Activated CD8-positive, alpha-beta T cell treated with anti-CD3 and anti-CD28 coated beads for 36 hours (primary cell): ENCODE data around the gene RPL37. TPM values are rescaled to one million over a fixed set of nuclear protein-coding genes. Genes with fewer than 3 reads are reported as not detected.
A peak's percentile ranks its signal among the peaks of the same experiment; 100 is the strongest.

Experiments
- ATAC-seq: fragments of 200-7000 bp; cut with Tn5 transposase; one replicate; pipeline ENCODE4 v1.10.0; 2021; ENCODE audit warnings: mild to moderate bottlenecking, moderate library complexity
- CTCF ChIA-PET: fragments of 350-600 bp; sonication (Branson Sonifier 250); formaldehyde crosslinking; loops from one replicate; lab custom pipeline; 2021; ENCODE audit warnings: antibody characterized with exemption; lab: Charles Lee
- POLR2A ChIA-PET: fragments of 350-600 bp; sonication (Branson Sonifier 250); formaldehyde crosslinking; loops from one replicate; lab custom pipeline; 2021; ENCODE audit warnings: antibody characterized with exemption; lab: Charles Lee
- DNase-seq: peaks from one replicate; pipeline ENCODE4 v3.0.0-alpha.2; 2020
- H3K27ac Mint-ChIP-seq: one replicate; pipeline ENCODE4 v1.8.0; 2021; ENCODE audit warnings: mild to moderate bottlenecking, mixed read lengths
- H3K27me3 Mint-ChIP-seq: one replicate; pipeline ENCODE4 v1.8.0; 2021; ENCODE audit warnings: mixed read lengths
- H3K36me3 Mint-ChIP-seq: one replicate; pipeline ENCODE4 v1.8.0; 2021; ENCODE audit warnings: low read depth, mixed read lengths
- H3K4me1 Mint-ChIP-seq: one replicate; pipeline ENCODE4 v1.8.0; 2021; ENCODE audit warnings: low read depth, mixed read lengths
- H3K4me3 Mint-ChIP-seq: one replicate; pipeline ENCODE4 v1.8.0; 2021; ENCODE audit warnings: mild to moderate bottlenecking, moderate library complexity, mixed read lengths
- H3K9me3 Mint-ChIP-seq: one replicate; pipeline ENCODE4 v1.8.0; 2021; ENCODE audit warnings: mixed read lengths
- CTCF ChIP-seq: fragments of 200-600 bp; IDR thresholded peaks from one replicate; pipeline ENCODE4 v1.8.0; 2022; ENCODE audit warnings: antibody characterized with exemption, mild to moderate bottlenecking
- intact Hi-C: fragments of 100-400 bp; cut with micrococcal nuclease; formaldehyde crosslinking; loops from one replicate; pipeline ENCODE4 v1.10.0; 2022
- total RNA-seq, 2 experiments: library from RNA; stranded (reverse); gene quantifications; one replicate each; pipeline ENCODE4 v1.2.3, GENCODE V29; 2021

The RPL37 gene
- total RNA-seq, 2 experiments from 2014 or later = 1,914 to 1,950 TPM

GRCh38 chr5:40778133-40778532 is 56.9 kb downstream of the RPL37 start:
- Mint-ChIP-seq H3K4me1 (peaks cover 38% of the 10 kb centered on the region), H3K9me3 (no peaks in the 10 kb centered on the region), H3K27me3 (no peaks in the 10 kb centered on the region), H3K4me3 (no peak overlapping the region), H3K36me3 (peaks cover 16% of the 10 kb centered on the region), H3K27ac (no peak overlapping the region)
- no peak for TF ChIP-seq CTCF
- intact Hi-C loops = no loop called here
- DNase-seq (no peak), ATAC-seq (no peak)
- ChIA-PET CTCF (interaction anchor here (0.7 kb wide), 1 partner anchor 20 kb away, joined by 3 read pairs; the partner anchor contains the start of gene PRKAA1), POLR2A (interaction anchor here (1.9 kb wide), 1 partner anchor 16 kb away, joined by 3 read pairs; no protein-coding TSS in a partner anchor)

GRCh38 chr5:40776658-40776977 is 58.4 kb downstream of the RPL37 start:
- ChIA-PET POLR2A (interaction anchor here (0.8 to 1.9 kb wide), 2 partner anchors 15 to 16 kb away, joined by 3 read pairs; no protein-coding TSS in a partner anchor), CTCF (interaction anchor here (1.0 kb wide), 1 partner anchor 10 kb away, joined by 4 read pairs; no protein-coding TSS in a partner anchor)
- intact Hi-C loops = no loop called here
- Mint-ChIP-seq H3K36me3 (peaks cover 21% of the 10 kb centered on the region), H3K27ac (peak overlapping the region; percentile 70), H3K27me3 (no peaks in the 10 kb centered on the region), H3K9me3 (no peaks in the 10 kb centered on the region), H3K4me3 (no peak overlapping the region), H3K4me1 (peaks cover 24% of the 10 kb centered on the region)
- TF ChIP-seq CTCF = no peak
- no peak for ATAC-seq
- DNase-seq = no peak

- Mint-ChIP-seq H3K4me3 (no peak overlapping the region), H3K27ac (peak overlapping the region; percentile 70), H3K9me3 (no peaks in the 10 kb centered on the region), H3K36me3 (peaks cover 19% of the 10 kb centered on the region), H3K4me1 (peaks cover 20% of the 10 kb centered on the region), H3K27me3 (no peaks in the 10 kb centered on the region)
- ChIA-PET POLR2A (interaction anchor here (0.8 to 1.2 kb wide), 3 partner anchors 11 to 54 kb away, joined by 3 read pairs; no protein-coding TSS in a partner anchor), CTCF (no interaction called here)
- no peak for TF ChIP-seq CTCF
- DNase-seq (no peak), ATAC-seq (no peak)
- intact Hi-C loops = no loop called here
Observed at GRCh38 chr5:40775846-40776657, 59.0 kb downstream of the RPL37 start.

Other genes with a start within 250 kb of the RPL37 start
- gene PTGER4, start 155.3 kb downstream of the RPL37 start, total RNA-seq = 10 to 100 TPM; 62.8 to 62.9 TPM
- gene TTC33, start 79.3 kb downstream of the RPL37 start, total RNA-seq = 10 to 100 TPM; 21.4 to 21.5 TPM
- 10 to 100 TPM; 33.8 to 35.2 TPM for gene PRKAA1, start 36.8 kb downstream of the RPL37 start, total RNA-seq
- 1 to 10 TPM; 1.2 to 1.4 TPM for gene CARD6, start 6.1 kb upstream of the RPL37 start, total RNA-seq
- not detected for gene C7, start 74.3 kb upstream of the RPL37 start, total RNA-seq
- gene MROH2B, start 236.1 kb upstream of the RPL37 start, total RNA-seq = not detected